Activated CD8-positive, alpha-beta T cell treated with anti-CD3 and anti-CD28 coated beads, Interleukin-2, amount 10 ng/mL, durations not matched to agents 7 days and 5 days (primary cell): Measurements from ENCODE around the gene GABRB1. TPM values are rescaled to one million over a fixed set of nuclear protein-coding genes. Genes with fewer than 3 reads are reported as not detected.

Experiments
- ATAC-seq: fragments of 150-1000 bp; cut with Tn5 transposase; one replicate; pipeline ENCODE4 v1.10.0; 2021; ENCODE audit warnings: moderate library complexity
- CTCF ChIA-PET: fragments of 350-600 bp; sonication (Branson Sonifier 250); formaldehyde crosslinking; loops from one replicate; lab custom pipeline; 2021; ENCODE audit warnings: antibody characterized with exemption; lab: Charles Lee
- POLR2A ChIA-PET: fragments of 350-600 bp; sonication (Branson Sonifier 250); formaldehyde crosslinking; loops from one replicate; lab custom pipeline; 2021; ENCODE audit warnings: antibody characterized with exemption; lab: Charles Lee
- DNase-seq: peaks from one replicate; pipeline ENCODE4 v3.0.0-alpha.2; 2020
- H3K27ac Mint-ChIP-seq: one replicate; pipeline ENCODE4 v1.8.0; 2021; ENCODE audit warnings: mild to moderate bottlenecking, mixed read lengths
- H3K27me3 Mint-ChIP-seq: one replicate; pipeline ENCODE4 v1.8.0; 2021; ENCODE audit warnings: low read depth, mixed read lengths
- H3K36me3 Mint-ChIP-seq: one replicate; pipeline ENCODE4 v1.8.0; 2021; ENCODE audit warnings: low read depth, mixed read lengths
- H3K4me1 Mint-ChIP-seq: one replicate; pipeline ENCODE4 v1.8.0; 2021; ENCODE audit warnings: low read depth, mixed read lengths
- H3K4me3 Mint-ChIP-seq: one replicate; pipeline ENCODE4 v1.8.0; 2021; ENCODE audit warnings: mild to moderate bottlenecking, mixed read lengths
- H3K9me3 Mint-ChIP-seq: one replicate; pipeline ENCODE4 v1.8.0; 2022; ENCODE audit warnings: mixed read lengths; ENCODE audit not compliant: insufficient read depth
- total RNA-seq, 2 experiments: library from RNA; stranded (reverse); gene quantifications; one replicate each; pipeline ENCODE4 v1.2.3, GENCODE V29; 2021

Gene GABRB1
- total RNA-seq, 2 experiments from 2014 or later = not detected

- H3K27ac Mint-ChIP-seq = no peak overlapping the region
- ChIA-PET CTCF (interaction anchor here (0.9 to 3.9 kb wide), 4 partner anchors 11 to 98 kb away, joined by 3 to 35 read pairs (median 4); no protein-coding TSS in a partner anchor), POLR2A (no interaction called here)
- H3K4me3 Mint-ChIP-seq = no peak overlapping the region
- no peak for ATAC-seq
- H3K36me3 Mint-ChIP-seq = peaks cover 6% of the 10 kb centered on the region
- peaks cover 22% of the 10 kb centered on the region for H3K4me1 Mint-ChIP-seq
- no peaks in the 10 kb centered on the region for H3K9me3 Mint-ChIP-seq
- DNase-seq = no peak
- peaks cover 2% of the 10 kb centered on the region for H3K27me3 Mint-ChIP-seq
Measured at GRCh38 chr4:47466056-47466785, 434.9 kb downstream of the GABRB1 start.

DNA sequence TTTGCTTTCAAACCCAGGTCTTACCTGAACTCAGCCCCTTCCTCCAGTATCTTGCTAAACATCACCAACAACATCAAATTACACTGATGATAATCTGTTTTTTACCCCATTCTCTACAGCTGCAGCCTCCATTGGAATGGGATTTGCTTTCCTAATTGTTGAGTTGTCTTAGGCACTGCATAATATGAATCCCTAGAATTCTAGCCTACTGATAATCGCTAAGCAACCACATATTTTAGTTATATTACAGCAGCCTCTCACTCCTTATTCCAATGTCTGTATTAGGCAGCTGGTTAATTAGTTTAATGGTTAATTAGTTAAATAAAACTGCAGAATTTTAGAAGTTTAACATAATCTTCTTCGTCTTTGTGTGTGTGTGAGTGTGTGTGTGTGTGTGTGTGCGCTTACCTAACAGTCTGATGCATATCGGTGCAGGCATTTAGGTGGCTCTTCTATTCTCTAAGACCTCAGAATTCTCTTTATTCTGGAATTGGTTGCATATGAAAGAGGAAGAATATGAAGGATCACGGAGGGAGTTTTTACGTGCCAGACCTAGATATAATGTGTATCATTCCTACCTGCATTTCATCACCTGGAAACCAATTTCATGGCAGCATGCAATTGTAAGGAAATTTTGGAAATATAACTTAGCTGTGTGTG lies 437.5 kb downstream of the GABRB1 start:
- ATAC-seq (no peak), DNase-seq (no peak)
- Mint-ChIP-seq H3K9me3 (no peaks in the 10 kb centered on the region), H3K4me1 (peaks cover 1% of the 10 kb centered on the region), H3K4me3 (no peak overlapping the region), H3K36me3 (no peaks in the 10 kb centered on the region), H3K27ac (no peak overlapping the region), H3K27me3 (peaks cover 4% of the 10 kb centered on the region)
- ChIA-PET POLR2A (no interaction called here), CTCF (interaction anchor here (1.8 kb wide), 1 partner anchor 12 kb away, joined by 5 read pairs; no protein-coding TSS in a partner anchor)

- ChIA-PET CTCF (interaction anchor here (1.5 to 1.8 kb wide), 2 partner anchors 11 to 20 kb away, joined by 3 to 5 read pairs; no protein-coding TSS in a partner anchor), POLR2A (no interaction called here)
- ATAC-seq = no peak
- Mint-ChIP-seq H3K27ac (no peak overlapping the region), H3K36me3 (no peaks in the 10 kb centered on the region), H3K4me3 (no peak overlapping the region), H3K9me3 (no peaks in the 10 kb centered on the region), H3K4me1 (no peaks in the 10 kb centered on the region), H3K27me3 (peaks cover 7% of the 10 kb centered on the region)
- DNase-seq = no peak
Measured at GRCh38 chr4:47469951-47470350, 438.6 kb downstream of the GABRB1 start.

- no peak overlapping the region for H3K27ac Mint-ChIP-seq
- no peaks in the 10 kb centered on the region for H3K36me3 Mint-ChIP-seq
- no peak for ATAC-seq
- POLR2A ChIA-PET = no interaction called here
- CTCF ChIA-PET = interaction anchor here (0.9 to 1.8 kb wide), 4 partner anchors 10 to 66 kb away, joined by 3 to 5 read pairs (median 3); no protein-coding TSS in a partner anchor
- H3K9me3 Mint-ChIP-seq = no peaks in the 10 kb centered on the region
- no peak for DNase-seq
- no peaks in the 10 kb centered on the region for H3K4me1 Mint-ChIP-seq
- H3K4me3 Mint-ChIP-seq = no peak overlapping the region
- peaks cover 7% of the 10 kb centered on the region for H3K27me3 Mint-ChIP-seq
Measured at GRCh38 chr4:47471064-47471463, 439.7 kb downstream of the GABRB1 start.

DNA sequence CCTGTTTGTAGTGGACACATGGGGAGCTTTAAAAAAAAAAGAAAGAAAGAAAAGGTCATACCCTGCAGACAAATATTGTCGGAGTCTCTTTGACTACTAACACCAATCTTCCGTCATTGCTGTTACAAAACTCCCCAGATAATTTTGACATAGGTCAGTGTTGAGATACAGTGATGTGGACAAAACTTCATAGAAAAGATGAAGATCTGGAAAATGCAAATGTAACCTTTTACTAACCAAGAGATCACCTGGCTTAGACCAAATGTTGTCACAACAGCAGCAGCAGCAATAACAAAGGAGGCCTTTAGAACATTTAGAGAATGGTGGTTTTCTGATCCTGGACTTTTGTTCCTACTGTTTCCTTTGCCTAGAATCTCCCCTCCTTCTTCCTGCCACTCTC lies 440.2 kb downstream of the GABRB1 start:
- Mint-ChIP-seq H3K4me3 (no peak overlapping the region), H3K36me3 (no peaks in the 10 kb centered on the region), H3K27me3 (peaks cover 7% of the 10 kb centered on the region), H3K4me1 (no peaks in the 10 kb centered on the region), H3K27ac (no peak overlapping the region), H3K9me3 (no peaks in the 10 kb centered on the region)
- no peak for ATAC-seq
- POLR2A ChIA-PET = no interaction called here
- no peak for DNase-seq
- CTCF ChIA-PET = interaction anchor here (0.9 to 2.1 kb wide), 3 partner anchors 9 to 66 kb away, joined by 3 to 7 read pairs (median 3); partner anchors contain the start of gene COMMD8

DNA sequence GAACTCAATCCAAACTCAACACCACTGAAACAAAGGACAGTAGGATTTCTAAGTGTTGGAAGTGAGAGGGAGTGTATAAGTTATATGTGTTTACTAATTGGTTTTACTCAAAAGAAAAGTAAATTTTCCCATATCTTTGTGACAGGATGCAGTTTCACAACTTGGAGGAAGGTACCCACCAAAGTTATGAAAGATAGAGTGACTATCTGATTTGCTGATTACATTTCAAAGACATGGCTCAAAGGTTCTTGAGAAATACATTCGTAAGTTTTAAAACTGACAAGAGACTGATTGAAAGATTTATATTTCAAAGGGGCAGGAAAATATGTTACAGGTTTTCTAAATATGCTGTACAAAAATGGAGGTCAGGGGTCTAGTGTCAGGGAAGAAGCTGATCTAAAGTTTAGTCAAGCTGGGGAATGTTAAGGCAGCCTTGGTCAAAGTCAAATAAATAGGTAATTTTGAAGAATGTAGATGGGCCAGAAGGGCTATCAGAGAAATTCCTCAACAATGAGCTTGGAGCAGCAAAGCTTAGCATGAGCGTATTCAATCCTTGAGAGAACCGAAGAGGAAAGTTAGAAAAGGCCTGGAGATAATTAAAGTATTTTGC lies 441.9 kb downstream of the GABRB1 start:
- no peak overlapping the region for H3K4me3 Mint-ChIP-seq
- H3K27ac Mint-ChIP-seq = no peak overlapping the region
- ChIA-PET POLR2A (no interaction called here), CTCF (interaction anchor here (2.1 kb wide), 1 partner anchor 10 kb away, joined by 7 read pairs; the partner anchor contains the start of gene COMMD8)
- no peak for DNase-seq
- H3K36me3 Mint-ChIP-seq = no peaks in the 10 kb centered on the region
- H3K9me3 Mint-ChIP-seq = no peaks in the 10 kb centered on the region
- peaks cover 7% of the 10 kb centered on the region for H3K27me3 Mint-ChIP-seq
- no peak for ATAC-seq
- H3K4me1 Mint-ChIP-seq = no peaks in the 10 kb centered on the region

GRCh38 chr4:47474799-47475198 lies 443.4 kb downstream of the GABRB1 start:
- peaks cover 11% of the 10 kb centered on the region for H3K27me3 Mint-ChIP-seq
- no peaks in the 10 kb centered on the region for H3K9me3 Mint-ChIP-seq
- CTCF ChIA-PET = no interaction called here
- ATAC-seq (no peak), DNase-seq (no peak)
- no peaks in the 10 kb centered on the region for H3K36me3 Mint-ChIP-seq
- no peak overlapping the region for H3K27ac Mint-ChIP-seq
- H3K4me3 Mint-ChIP-seq = no peak overlapping the region
- no peaks in the 10 kb centered on the region for H3K4me1 Mint-ChIP-seq
- POLR2A ChIA-PET = no interaction called here

DNA sequence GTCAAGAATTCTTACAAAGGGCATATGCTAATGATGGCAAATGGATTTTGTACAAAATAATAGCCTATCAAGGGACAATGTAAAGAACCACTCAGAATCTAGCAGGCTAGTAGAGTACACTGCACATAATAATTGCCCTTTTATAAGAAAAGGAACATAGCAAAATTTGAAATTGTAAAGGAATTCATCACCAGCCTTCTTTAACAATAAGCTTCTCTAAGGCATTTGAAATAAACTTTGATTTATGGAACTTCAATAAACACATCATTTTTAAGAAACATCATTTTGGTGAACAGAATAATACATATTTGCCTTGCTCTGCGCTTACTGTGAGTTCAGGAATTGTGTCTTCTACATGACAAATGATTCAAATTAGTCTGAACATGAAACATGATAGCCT lies 444.0 kb downstream of the GABRB1 start:
- ChIA-PET CTCF (no interaction called here), POLR2A (interaction anchor here (0.6 kb wide), 1 partner anchor 10 kb away, joined by 4 read pairs; the partner anchor contains the start of gene ATP10D)
- DNase-seq (no peak), ATAC-seq (no peak)
- Mint-ChIP-seq H3K4me1 (no peaks in the 10 kb centered on the region), H3K36me3 (no peaks in the 10 kb centered on the region), H3K9me3 (no peaks in the 10 kb centered on the region), H3K27me3 (peaks cover 13% of the 10 kb centered on the region), H3K4me3 (no peak overlapping the region), H3K27ac (no peak overlapping the region)

Other genes with a start within 250 kb of the GABRB1 start
- gene COX7B2, start 122.3 kb upstream of the GABRB1 start, total RNA-seq = not detected
- not detected for gene GABRA4, start 38.0 kb upstream of the GABRB1 start, total RNA-seq